WTC11 (cell line): ENCODE measurements around the gene YEATS2. TPM values are rescaled to one million over a fixed set of nuclear protein-coding genes. Genes with fewer than 3 reads are reported as not detected.

ENCODE experiments used
- ATAC-seq: fragments of 200-7000 bp; cut with Tn5 transposase; 2 replicates; pipeline ENCODE4 v1.10.0; 2021; ENCODE audit warnings: mild to moderate bottlenecking, moderate library complexity
- CTCF ChIA-PET: fragments of 300-600 bp; sonication (Branson Sonifier 250); formaldehyde crosslinking; loops from one replicate; lab custom pipeline; 2021; ENCODE audit warnings: antibody characterized with exemption; lab: Charles Lee
- POLR2A ChIA-PET: fragments of 350-600 bp; sonication (Branson Sonifier 250); formaldehyde crosslinking; loops from one replicate; lab custom pipeline; 2021; ENCODE audit warnings: antibody characterized with exemption; lab: Charles Lee
- DNase-seq: peaks from one replicate; pipeline ENCODE4 v3.0.0; 2021; ENCODE audit warnings: low spot score
- H3K27ac Mint-ChIP-seq: 2 replicates; pipeline ENCODE4 v1.8.0; 2021; ENCODE audit warnings: mixed read lengths
- H3K27me3 Mint-ChIP-seq: 2 replicates; pipeline ENCODE4 v1.8.0; 2021; ENCODE audit warnings: low read depth, mild to moderate bottlenecking, moderate library complexity, mixed read lengths
- H3K36me3 Mint-ChIP-seq: 2 replicates; pipeline ENCODE4 v1.8.0; 2021; ENCODE audit warnings: mixed read lengths
- H3K4me1 Mint-ChIP-seq: 2 replicates; pipeline ENCODE4 v1.8.0; 2022; ENCODE audit warnings: mixed read lengths
- H3K4me3 Mint-ChIP-seq: 2 replicates; pipeline ENCODE4 v1.8.0; 2021; ENCODE audit warnings: mild to moderate bottlenecking, moderate library complexity, mixed read lengths
- H3K9me3 Mint-ChIP-seq: 2 replicates; pipeline ENCODE4 v1.8.0; 2021; ENCODE audit warnings: mixed read lengths
- ATF2 ChIP-seq: sonication (generic); formaldehyde crosslinking; IDR thresholded peaks from 2 replicates; pipeline ENCODE4 v1.8.1; 2022; ENCODE audit warnings: low read depth, missing genetic modification reagents, borderline replicate concordance
- ELF4 ChIP-seq: sonication (generic); formaldehyde crosslinking; IDR thresholded peaks from 2 replicates; pipeline ENCODE4 v1.8.1; 2022; ENCODE audit warnings: low read depth, mild to moderate bottlenecking, moderate library complexity, missing genetic modification reagents
- GABPB1 ChIP-seq: sonication (generic); formaldehyde crosslinking; IDR thresholded peaks from 2 replicates; pipeline ENCODE4 v1.8.1; 2023; ENCODE audit warnings: mild to moderate bottlenecking, missing genetic modification reagents
- KAT7 ChIP-seq: sonication (generic); formaldehyde crosslinking; IDR thresholded peaks from 2 replicates; pipeline ENCODE4 v1.8.1; 2023; ENCODE audit warnings: missing genetic modification reagents, mild to moderate bottlenecking, borderline replicate concordance
- NFE2L1 ChIP-seq: sonication (generic); formaldehyde crosslinking; IDR thresholded peaks from 2 replicates; pipeline ENCODE4 v1.8.1; 2023; ENCODE audit warnings: missing genetic modification reagents
- NR1H2 ChIP-seq: sonication (generic); formaldehyde crosslinking; IDR thresholded peaks from 2 replicates; pipeline ENCODE4 v1.9.0; 2021; ENCODE audit warnings: mild to moderate bottlenecking, moderate library complexity, missing genetic modification reagents
- OVOL2 ChIP-seq: fragments of 250-450 bp; sonication (Bioruptor Pico); IDR thresholded peaks from 2 replicates; pipeline ENCODE4 v1.9.0; 2021; ENCODE audit warnings: mild to moderate bottlenecking, borderline replicate concordance
- PRRX2 ChIP-seq: fragments of 250-450 bp; sonication (Bioruptor Pico); IDR thresholded peaks from 2 replicates; pipeline ENCODE4 v1.8.0; 2021; ENCODE audit warnings: mild to moderate bottlenecking
- STAT6 ChIP-seq: sonication (generic); formaldehyde crosslinking; conservative IDR thresholded peaks from 2 replicates; pipeline ENCODE4 v1.8.1; 2023; ENCODE audit warnings: mild to moderate bottlenecking, low read depth, missing genetic modification reagents, moderate library complexity
- ZNF138 ChIP-seq: sonication (generic); formaldehyde crosslinking; conservative IDR thresholded peaks from 2 replicates; pipeline ENCODE4 v1.8.1; 2022; ENCODE audit warnings: mild to moderate bottlenecking, moderate library complexity, missing genetic modification reagents
- ZNF263 ChIP-seq: sonication (generic); formaldehyde crosslinking; IDR thresholded peaks from 2 replicates; pipeline ENCODE4 v1.8.1; 2022; ENCODE audit warnings: low read depth, mild to moderate bottlenecking, moderate library complexity, missing genetic modification reagents
- ZNF416 ChIP-seq: fragments of 250-450 bp; sonication (Bioruptor Pico); IDR thresholded peaks from 2 replicates; pipeline ENCODE4 v1.9.0; 2021; ENCODE audit warnings: mild to moderate bottlenecking, inconsistent platforms
- total RNA-seq: library from RNA; stranded (reverse); gene quantifications from 3 replicates; pipeline ENCODE4 v1.2.3, GENCODE V29; 2021
- TF ChIP-seq, protein P1 (sequence below): sonication (generic); formaldehyde crosslinking; IDR thresholded peaks from 2 replicates; pipeline ENCODE4 v1.8.1; 2023; ENCODE audit warnings: mild to moderate bottlenecking, missing genetic modification reagents, moderate library complexity
- TF ChIP-seq, protein P2 (sequence below): sonication (generic); formaldehyde crosslinking; IDR thresholded peaks from 2 replicates; pipeline ENCODE4 v1.8.0; 2023; ENCODE audit warnings: mild to moderate bottlenecking, missing genetic modification reagents
- TF ChIP-seq, protein P3 (sequence below): fragments of 250-450 bp; sonication (Bioruptor Pico); IDR thresholded peaks from 2 replicates; pipeline ENCODE4 v2.1.2; 2022; ENCODE audit warnings: mild to moderate bottlenecking, moderate library complexity

The YEATS2 gene
- total RNA-seq, 1 experiment from 2014 or later, result 42.5 TPM

GRCh38 chr3:183697610-183698317 lies at the start of gene YEATS2 (continued):
- TF ChIP-seq ZNF138 (CRISPR knock-in tag) (no peak), GABPB1 (CRISPR knock-in tag) (0 out of 2 replicates have a peak, but pooled peaks have one; percentile 18), STAT6 (CRISPR knock-in tag) (no peak), ELF4 (CRISPR knock-in tag) (no peak), PRRX2 (CRISPR knock-in tag) (no peak), OVOL2 (CRISPR knock-in tag) (no peak), NFE2L1 (CRISPR knock-in tag) (no peak), ZNF263 (no peak), KAT7 (peak; percentile 99), ZNF416 (no peak), ATF2 (CRISPR knock-in tag) (no peak)
- TF ChIP-seq, protein P1, sequence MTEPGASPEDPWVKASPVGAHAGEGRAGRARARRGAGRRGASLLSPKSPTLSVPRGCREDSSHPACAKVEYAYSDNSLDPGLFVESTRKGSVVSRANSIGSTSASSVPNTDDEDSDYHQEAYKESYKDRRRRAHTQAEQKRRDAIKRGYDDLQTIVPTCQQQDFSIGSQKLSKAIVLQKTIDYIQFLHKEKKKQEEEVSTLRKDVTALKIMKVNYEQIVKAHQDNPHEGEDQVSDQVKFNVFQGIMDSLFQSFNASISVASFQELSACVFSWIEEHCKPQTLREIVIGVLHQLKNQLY (CRISPR knock-in tag), result no peak
- TF ChIP-seq, protein P2, sequence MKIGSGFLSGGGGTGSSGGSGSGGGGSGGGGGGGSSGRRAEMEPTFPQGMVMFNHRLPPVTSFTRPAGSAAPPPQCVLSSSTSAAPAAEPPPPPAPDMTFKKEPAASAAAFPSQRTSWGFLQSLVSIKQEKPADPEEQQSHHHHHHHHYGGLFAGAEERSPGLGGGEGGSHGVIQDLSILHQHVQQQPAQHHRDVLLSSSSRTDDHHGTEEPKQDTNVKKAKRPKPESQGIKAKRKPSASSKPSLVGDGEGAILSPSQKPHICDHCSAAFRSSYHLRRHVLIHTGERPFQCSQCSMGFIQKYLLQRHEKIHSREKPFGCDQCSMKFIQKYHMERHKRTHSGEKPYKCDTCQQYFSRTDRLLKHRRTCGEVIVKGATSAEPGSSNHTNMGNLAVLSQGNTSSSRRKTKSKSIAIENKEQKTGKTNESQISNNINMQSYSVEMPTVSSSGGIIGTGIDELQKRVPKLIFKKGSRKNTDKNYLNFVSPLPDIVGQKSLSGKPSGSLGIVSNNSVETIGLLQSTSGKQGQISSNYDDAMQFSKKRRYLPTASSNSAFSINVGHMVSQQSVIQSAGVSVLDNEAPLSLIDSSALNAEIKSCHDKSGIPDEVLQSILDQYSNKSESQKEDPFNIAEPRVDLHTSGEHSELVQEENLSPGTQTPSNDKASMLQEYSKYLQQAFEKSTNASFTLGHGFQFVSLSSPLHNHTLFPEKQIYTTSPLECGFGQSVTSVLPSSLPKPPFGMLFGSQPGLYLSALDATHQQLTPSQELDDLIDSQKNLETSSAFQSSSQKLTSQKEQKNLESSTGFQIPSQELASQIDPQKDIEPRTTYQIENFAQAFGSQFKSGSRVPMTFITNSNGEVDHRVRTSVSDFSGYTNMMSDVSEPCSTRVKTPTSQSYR (CRISPR knock-in tag), result peak; percentile 43; the same call in 1 of the 2 replicates
- TF ChIP-seq, protein P3, sequence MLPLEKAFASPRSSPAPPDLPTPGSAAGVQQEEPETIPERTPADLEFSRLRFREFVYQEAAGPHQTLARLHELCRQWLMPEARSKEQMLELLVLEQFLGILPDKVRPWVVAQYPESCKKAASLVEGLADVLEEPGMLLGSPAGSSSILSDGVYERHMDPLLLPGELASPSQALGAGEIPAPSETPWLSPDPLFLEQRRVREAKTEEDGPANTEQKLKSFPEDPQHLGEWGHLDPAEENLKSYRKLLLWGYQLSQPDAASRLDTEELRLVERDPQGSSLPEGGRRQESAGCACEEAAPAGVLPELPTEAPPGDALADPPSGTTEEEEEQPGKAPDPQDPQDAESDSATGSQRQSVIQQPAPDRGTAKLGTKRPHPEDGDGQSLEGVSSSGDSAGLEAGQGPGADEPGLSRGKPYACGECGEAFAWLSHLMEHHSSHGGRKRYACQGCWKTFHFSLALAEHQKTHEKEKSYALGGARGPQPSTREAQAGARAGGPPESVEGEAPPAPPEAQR (CRISPR knock-in tag), result no peak

DNA sequence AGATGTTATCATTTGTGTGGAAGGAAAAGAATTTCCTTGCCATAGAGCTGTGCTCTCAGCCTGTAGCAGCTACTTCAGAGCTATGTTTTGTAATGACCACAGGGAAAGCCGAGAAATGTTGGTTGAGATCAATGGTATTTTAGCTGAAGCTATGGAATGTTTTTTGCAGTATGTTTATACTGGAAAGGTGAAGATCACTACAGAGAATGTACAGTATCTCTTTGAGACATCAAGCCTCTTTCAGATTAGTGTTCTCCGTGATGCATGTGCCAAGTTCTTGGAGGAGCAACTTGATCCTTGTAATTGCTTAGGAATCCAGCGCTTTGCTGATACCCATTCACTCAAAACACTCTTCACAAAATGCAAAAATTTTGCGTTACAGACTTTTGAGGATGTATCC lies 47.0 kb upstream of the YEATS2 start:
- Mint-ChIP-seq H3K27ac (no peak overlapping the region), H3K4me1 (no peaks in the 10 kb centered on the region), H3K4me3 (no peak overlapping the region), H3K27me3 (peaks cover 5% of the 10 kb centered on the region; the same call in 1 of the 2 replicates), H3K36me3 (peaks cover 58% of the 10 kb centered on the region), H3K9me3 (peaks cover 48% of the 10 kb centered on the region)
- ATAC-seq (no peak), DNase-seq (no peak)
- CTCF ChIA-PET, result no interaction called here
- TF ChIP-seq NR1H2, result no peak
- TF ChIP-seq, protein P3 (CRISPR knock-in tag), result no peak
- POLR2A ChIA-PET, result no interaction called here
